Gastroesophageal sphincter (tissue), 4 donors: Measurements from ENCODE around the gene KLHL33. TPM values are rescaled to one million over a fixed set of nuclear protein-coding genes. Genes with fewer than 3 reads are reported as not detected.
"Not testable (repeated sequence)": the region's sequence is repeated elsewhere in the genome, so short reads cannot be mapped to it uniquely, and the experiment has no call there.

ENCODE experiments used
- ATAC-seq: fragments of 150-250 bp; one replicate; pipeline ENCODE4 v1.9.1; 2016; ENCODE audit warnings: mild to moderate bottlenecking, moderate library complexity
- H3K27ac ChIP-seq, 4 donors: fragments of 200-600 bp; sonication (generic) in 3 of 4; 1 replicate in 3 of 4; 2 replicates in 1 of 4; pipeline ENCODE4 v1.5.1; 2016 to 2019
- H3K27me3 ChIP-seq: fragments of 200-600 bp; sonication (generic); one replicate; pipeline ENCODE4 v1.5.1; 2019
- H3K36me3 ChIP-seq, 2 donors: fragments of 200-600 bp; sonication (generic); one replicate each; pipeline ENCODE4 v1.5.1; 2019; ENCODE audit warnings: control low read depth in 1 of 2
- H3K4me1 ChIP-seq, 3 donors: fragments of 200-600 bp; sonication (generic); 1 replicate in 2 of 3; 2 replicates in 1 of 3; pipeline ENCODE4 v1.5.1; 2016 to 2019; ENCODE audit warnings: control low read depth in 2 of 3
- H3K4me3 ChIP-seq, 2 donors: fragments of 200-600 bp; sonication (generic); one replicate each; pipeline ENCODE4 v1.5.1; 2019; ENCODE audit warnings: mild to moderate bottlenecking in 1 of 2, moderate library complexity in 1 of 2
- H3K9me3 ChIP-seq, 3 donors: fragments of 200-600 bp; sonication (generic); one replicate each; pipeline ENCODE4 v1.5.1; 2017 to 2019; ENCODE audit warnings: control low read depth in 2 of 3
- EP300 ChIP-seq: sonication (generic); formaldehyde crosslinking; IDR thresholded peaks from one replicate; pipeline ENCODE4 v1.6.1; 2017; ENCODE audit warnings: antibody characterized with exemption, mild to moderate bottlenecking
- POLR2A ChIP-seq, 2 donors: fragments of 450-650 bp; IDR thresholded peaks; one replicate each; pipeline ENCODE4 v1.6.1; 2017; ENCODE audit warnings: antibody characterized with exemption in 2 of 2, mild to moderate bottlenecking in 2 of 2, moderate library complexity in 1 of 2
- POLR2AphosphoS5 ChIP-seq: sonication (generic); formaldehyde crosslinking; IDR thresholded peaks from one replicate; pipeline ENCODE4 v1.6.1; 2017; ENCODE audit warnings: antibody characterized with exemption
- WGBS, 2 donors: methylation state at CpG; one replicate each; pipeline ENCODE4 v1.1.5; 2018; ENCODE audit warnings: low coverage in 1 of 2; 5-methylcytosine and 5-hydroxymethylcytosine counted together
- total RNA-seq, 4 donors: library from RNA; depleted of rRNA; stranded (reverse); fragments of >200 nt; gene quantifications; one replicate each; pipeline ENCODE4 v1.1.0, GENCODE V29; 2016
- TF ChIP-seq, protein P1 (sequence below), 4 experiments: fragments of 200-600 bp in 2 of 4; fragments of 450-650 bp in 2 of 4; sonication (generic) in 1 of 4; IDR thresholded peaks; one replicate each; pipeline ENCODE4 v1.5.1; 2017 to 2019; ENCODE audit warnings: antibody characterized with exemption in 4 of 4, mild to moderate bottlenecking in 2 of 4, moderate library complexity in 2 of 4

Gene KLHL33
- total RNA-seq, 4 donors from 2014 or later = 0.27 to 2.6 (median 1.1) TPM

GRCh38 chr14:20458031-20458789, 22.2 kb upstream of the KLHL33 start:
- WGBS, 2 donors = 57 to 83% methylated on average over 1 to 7 of the region's 8 CpGs
- no peaks in the 10 kb centered on the region for H3K27me3 ChIP-seq
- H3K4me3 ChIP-seq = no peak overlapping the region
- H3K9me3 ChIP-seq = no peaks in the 10 kb centered on the region
- peak overlapping the region in 2 of 4 donors; percentile 25 to 47 for H3K27ac ChIP-seq
- H3K4me1 ChIP-seq = peaks cover 9 to 63% (median 27%) of the 10 kb centered on the region in 3 donors
- peaks cover 2 to 39% of the 10 kb centered on the region in 2 donors for H3K36me3 ChIP-seq
- TF ChIP-seq POLR2A (IDR thresholded peaks at IDR 0.05) (no peak), EP300 (no peak), POLR2AphosphoS5 (no peak)
- TF ChIP-seq, protein P1, sequence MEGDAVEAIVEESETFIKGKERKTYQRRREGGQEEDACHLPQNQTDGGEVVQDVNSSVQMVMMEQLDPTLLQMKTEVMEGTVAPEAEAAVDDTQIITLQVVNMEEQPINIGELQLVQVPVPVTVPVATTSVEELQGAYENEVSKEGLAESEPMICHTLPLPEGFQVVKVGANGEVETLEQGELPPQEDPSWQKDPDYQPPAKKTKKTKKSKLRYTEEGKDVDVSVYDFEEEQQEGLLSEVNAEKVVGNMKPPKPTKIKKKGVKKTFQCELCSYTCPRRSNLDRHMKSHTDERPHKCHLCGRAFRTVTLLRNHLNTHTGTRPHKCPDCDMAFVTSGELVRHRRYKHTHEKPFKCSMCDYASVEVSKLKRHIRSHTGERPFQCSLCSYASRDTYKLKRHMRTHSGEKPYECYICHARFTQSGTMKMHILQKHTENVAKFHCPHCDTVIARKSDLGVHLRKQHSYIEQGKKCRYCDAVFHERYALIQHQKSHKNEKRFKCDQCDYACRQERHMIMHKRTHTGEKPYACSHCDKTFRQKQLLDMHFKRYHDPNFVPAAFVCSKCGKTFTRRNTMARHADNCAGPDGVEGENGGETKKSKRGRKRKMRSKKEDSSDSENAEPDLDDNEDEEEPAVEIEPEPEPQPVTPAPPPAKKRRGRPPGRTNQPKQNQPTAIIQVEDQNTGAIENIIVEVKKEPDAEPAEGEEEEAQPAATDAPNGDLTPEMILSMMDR (IDR thresholded peaks at IDR 0.05) = no peak
- no peak for ATAC-seq

DNA sequence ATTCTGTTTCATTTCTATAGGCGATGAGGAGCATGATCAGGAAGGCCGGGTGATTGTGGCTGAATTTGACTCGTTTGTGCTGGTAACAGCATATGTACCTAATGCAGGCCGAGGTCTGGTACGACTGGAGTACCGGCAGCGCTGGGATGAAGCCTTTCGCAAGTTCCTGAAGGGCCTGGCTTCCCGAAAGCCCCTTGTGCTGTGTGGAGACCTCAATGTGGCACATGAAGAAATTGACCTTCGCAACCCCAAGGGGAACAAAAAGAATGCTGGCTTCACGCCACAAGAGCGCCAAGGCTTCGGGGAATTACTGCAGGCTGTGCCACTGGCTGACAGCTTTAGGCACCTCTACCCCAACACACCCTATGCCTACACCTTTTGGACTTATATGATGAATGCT, 21.0 kb upstream of the KLHL33 start:
- Histone ChIP-seq H3K9me3 (no peaks in the 10 kb centered on the region), H3K4me1 (peaks cover 9 to 71% (median 27%) of the 10 kb centered on the region in 3 donors), H3K27ac (peak overlapping the region in 1 of 4 donors; percentile 6), H3K4me3 (no peak overlapping the region), H3K27me3 (no peaks in the 10 kb centered on the region), H3K36me3 (peaks cover 2 to 47% of the 10 kb centered on the region in 2 donors)
- 64 to 86% methylated on average over 8 to 11 of the region's 13 CpGs for WGBS, 2 donors
- no peak for ATAC-seq
- TF ChIP-seq, protein P1 (IDR thresholded peaks at IDR 0.05) = no peak

DNA sequence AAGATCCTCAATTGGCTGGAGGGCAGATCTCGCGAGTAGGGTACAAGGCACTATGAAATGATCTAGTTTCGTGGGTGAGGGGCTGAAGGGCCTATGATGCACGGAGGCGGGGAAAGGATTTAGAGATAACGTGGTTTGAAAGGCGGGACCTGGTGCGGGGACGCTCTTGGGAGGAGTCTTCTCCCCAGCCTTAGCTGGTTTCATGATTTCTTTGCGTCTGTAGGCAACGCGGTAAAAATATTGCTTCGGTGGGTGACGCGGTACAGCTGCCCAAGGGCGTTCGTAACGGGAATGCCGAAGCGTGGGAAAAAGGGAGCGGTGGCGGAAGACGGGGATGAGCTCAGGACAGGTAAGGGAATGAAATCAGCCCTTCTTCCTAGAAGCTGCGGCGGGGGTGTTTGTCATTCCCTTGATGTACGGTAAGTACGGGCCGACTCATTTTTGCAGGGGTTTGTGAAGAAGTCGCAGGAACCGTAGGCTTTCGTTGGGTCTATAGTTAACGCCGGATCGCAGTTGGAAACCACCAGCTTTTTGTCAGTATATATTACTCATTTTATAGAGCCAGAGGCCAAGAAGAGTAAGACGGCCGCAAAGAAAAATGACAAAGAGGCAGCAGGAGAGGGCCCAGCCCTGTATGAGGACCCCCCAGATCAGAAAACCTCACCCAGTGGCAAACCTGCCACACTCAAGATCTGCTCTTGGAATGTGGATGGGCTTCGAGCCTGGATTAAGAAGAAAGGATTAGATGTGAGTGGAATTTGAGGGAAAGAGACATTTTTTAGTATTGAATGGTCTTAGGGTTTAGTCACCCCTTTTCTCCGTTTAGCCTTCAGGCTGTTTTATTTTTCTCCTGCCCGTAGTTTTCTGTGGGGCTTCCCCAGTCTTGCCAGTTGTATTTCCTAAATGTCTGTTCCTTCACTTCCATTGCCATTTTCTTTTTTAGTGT, 19.7 kb upstream of the KLHL33 start:
- no peaks in the 10 kb centered on the region for H3K27me3 ChIP-seq
- peak overlapping the region; percentile 81 to 97 (median 94) for H3K27ac ChIP-seq
- 0 to 1% methylated on average over 34 to 35 of the region's 39 CpGs for WGBS, 2 donors
- H3K4me1 ChIP-seq = peaks cover 9 to 67% (median 27%) of the 10 kb centered on the region in 3 donors
- ATAC-seq = peak; percentile 63
- no peak for TF ChIP-seq POLR2AphosphoS5
- no peak for TF ChIP-seq POLR2A (IDR thresholded peaks at IDR 0.05)
- TF ChIP-seq, protein P1 (IDR thresholded peaks at IDR 0.05) = no peak
- no peak for TF ChIP-seq EP300
- H3K4me3 ChIP-seq = peak overlapping the region; percentile 72 to 83
- H3K36me3 ChIP-seq = peaks cover 2 to 60% of the 10 kb centered on the region in 2 donors
- H3K9me3 ChIP-seq = no peaks in the 10 kb centered on the region

DNA sequence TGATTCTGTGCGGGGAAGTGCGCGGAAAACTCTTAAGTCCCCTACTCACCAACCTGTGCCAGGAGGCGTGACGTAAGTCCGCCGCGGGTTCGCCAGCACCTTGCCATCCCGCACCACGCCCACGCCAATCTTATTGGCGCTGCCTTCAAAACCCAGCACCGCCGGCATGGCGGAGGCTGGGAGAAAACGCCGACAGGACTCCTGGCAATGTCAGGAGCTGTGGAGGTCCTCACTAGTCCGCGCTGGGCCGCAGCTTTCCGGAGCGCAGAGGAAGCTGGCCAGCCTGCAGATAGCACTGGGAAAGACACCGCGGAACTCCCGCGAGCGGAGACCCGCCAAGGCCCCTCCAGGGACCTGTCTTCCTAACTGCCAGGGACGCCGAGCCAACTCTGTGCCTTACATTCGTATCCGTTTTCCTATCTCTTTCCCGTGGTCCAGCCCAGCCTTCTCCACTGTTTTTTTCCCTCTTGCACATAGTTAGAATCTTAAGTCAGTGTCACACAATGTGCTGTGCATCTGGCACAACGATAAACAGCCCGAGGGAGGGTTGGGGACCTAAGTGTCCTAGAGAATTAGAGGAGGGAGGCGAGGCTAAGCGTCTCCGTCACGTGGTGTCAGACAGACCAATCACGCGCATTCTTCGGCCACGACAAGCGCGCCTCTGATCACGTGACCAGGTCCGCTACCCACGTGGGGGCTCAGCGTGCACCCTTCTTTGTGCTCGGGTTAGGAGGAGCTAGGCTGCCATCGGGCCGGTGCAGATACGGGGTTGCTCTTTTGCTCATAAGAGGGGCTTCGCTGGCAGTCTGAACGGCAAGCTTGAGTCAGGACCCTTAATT, 18.8 kb upstream of the KLHL33 start, which contains the start of the genes APEX1 and OSGEP:
APEX1 (plus strand) TSS at position 711 of the 839 bp plus-strand sequence. CDS start 420 bp downstream, outside the sequence.
OSGEP (minus strand) TSS at position 297 of the 839 bp plus-strand sequence; CDS start at position 168, 129 bp downstream.
- Histone ChIP-seq H3K27ac (peak within 1 kb of the TSS; percentile 81 to 97 (median 94)), H3K9me3 (no peaks in the 10 kb centered on the region), H3K4me1 (peaks cover 9 to 58% (median 18%) of the 10 kb centered on the region in 3 donors), H3K27me3 (no peaks in the 10 kb centered on the region), H3K36me3 (peaks cover 2 to 66% of the 10 kb centered on the region in 2 donors), H3K4me3 (peak within 1 kb of the TSS; percentile 72 to 83)
- TF ChIP-seq, protein P1 (IDR thresholded peaks at IDR 0.05) = peak in 1 of 4 experiments; percentile 2
- TF ChIP-seq EP300 = no peak
- peak; percentile 87 for TF ChIP-seq POLR2AphosphoS5
- TF ChIP-seq POLR2A (IDR thresholded peaks at IDR 0.05) = peak; percentile 76 to 79
- 0 to 1% methylated on average over 3 to 15 of the region's 56 CpGs for WGBS, 2 donors
- ATAC-seq = peak; percentile 95

- not testable (repeated sequence) for H3K27me3 ChIP-seq, H3K9me3 ChIP-seq, ATAC-seq, H3K4me3 ChIP-seq, H3K27ac ChIP-seq
- 88% methylated on average over 8 of the region's 8 CpGs; no CpG with 5 or more reads in 1 of the 2 donors for WGBS, 2 donors
- peaks cover 9 to 39% (median 13%) of the 10 kb centered on the region in 3 donors for H3K4me1 ChIP-seq
- H3K36me3 ChIP-seq = peaks cover 0 to 66% of the 10 kb centered on the region in 2 donors
Observed at GRCh38 chr14:20452831-20453230, 16.9 kb upstream of the KLHL33 start.
